Stimulated activated CD8-positive, alpha-beta memory T cell treated with anti-CD3 and anti-CD28 coated beads, Interleukin-7, amount 100 ng/mL, for 4 hours (primary cell): ENCODE measurements around the gene ZNF578.
A peak's percentile ranks its signal among the peaks of the same experiment; 100 is the strongest.
"Not testable (repeated sequence)": the region's sequence is repeated elsewhere in the genome, so short reads cannot be mapped to it uniquely, and the experiment has no call there.

Source experiments
- DNase-seq, 2 donors: peaks; one replicate each; pipeline ENCODE4 v3.0.0-alpha.2; 2020; ENCODE audit warnings: low read depth in 2 of 2

ZNF578 gene

DNA sequence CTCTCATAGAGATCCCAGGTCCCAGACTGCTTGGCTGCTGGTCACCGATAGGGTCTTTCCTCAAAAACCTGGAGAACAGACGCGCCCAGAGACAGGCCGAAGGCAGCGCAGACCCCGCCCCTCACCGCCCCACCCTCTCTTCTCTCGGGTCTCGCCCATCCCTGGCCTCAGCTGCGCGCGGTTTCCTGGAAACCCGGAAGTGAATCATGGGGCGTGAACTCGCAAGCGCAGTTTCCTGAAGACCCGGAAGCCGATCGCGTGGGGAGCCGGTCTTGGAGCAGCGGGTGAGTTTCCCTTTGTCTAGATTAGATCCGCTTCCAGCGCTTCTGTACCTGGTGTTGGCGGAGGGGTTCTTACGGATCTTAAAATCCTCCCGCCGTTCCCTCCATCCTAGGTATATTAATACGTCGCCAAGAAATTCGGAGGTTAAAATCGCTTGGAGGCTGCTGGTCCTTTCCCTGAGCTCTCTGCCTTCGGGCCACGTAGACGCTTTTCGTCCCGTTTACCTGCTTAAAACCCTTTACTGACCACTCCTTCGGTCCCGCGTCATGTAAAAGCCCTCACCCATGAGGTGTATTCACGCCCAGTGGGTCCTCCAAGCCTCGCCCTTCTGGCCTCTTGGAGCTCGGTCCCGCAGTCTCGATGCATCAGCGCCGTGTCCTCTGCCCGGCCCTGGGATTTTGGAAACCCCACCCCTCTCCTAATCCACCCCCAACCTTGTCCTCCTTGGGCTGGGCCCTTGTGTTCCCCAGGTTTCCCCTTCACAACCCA lies at the start of gene ZNF578:
ZNF578 (plus strand) TSS at position 230 of the 771 bp plus-strand sequence. CDS start 48,293 bp downstream, outside the sequence.
- DNase-seq = peak; percentile 62 to 68

DNA sequence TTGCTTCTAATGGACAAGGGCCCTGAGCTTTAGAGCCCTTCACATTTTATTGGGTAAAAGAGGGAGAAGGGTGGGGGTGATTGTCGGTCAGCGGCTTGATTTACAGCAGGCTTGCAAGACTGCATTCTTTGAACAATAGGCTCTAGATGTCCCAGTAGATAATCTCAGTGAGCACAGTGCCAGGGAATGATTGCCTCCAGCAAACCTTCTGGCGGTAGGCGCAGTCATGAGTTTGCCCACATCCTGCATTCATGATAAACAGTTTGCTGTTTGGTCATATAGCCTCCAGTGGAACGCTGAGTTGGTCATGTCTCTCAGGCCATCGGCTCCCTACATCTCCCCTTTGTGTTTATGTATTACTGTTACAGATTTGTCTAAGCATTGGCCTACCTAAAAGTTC lies 43.1 kb upstream of the ZNF578 start:
- DNase-seq = no peak

DNA sequence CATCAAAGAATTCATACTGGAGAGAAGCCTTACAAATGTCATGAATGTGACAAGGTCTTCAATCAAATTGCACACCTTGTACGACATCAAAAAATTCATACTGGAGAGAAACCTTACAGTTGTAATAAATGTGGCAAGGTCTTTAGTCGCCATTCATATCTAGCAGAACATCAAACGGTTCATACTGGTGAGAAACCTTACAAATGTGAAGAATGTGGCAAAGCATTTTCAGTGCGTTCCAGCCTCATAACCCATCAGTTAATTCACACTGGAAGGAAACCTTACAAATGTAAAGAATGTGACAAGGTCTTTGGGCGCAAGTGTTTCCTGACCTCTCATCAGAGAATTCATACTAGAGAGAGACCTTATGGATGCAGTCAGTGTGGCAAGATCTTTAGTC lies 37.6 kb upstream of the ZNF578 start:
- no peak for DNase-seq

DNA sequence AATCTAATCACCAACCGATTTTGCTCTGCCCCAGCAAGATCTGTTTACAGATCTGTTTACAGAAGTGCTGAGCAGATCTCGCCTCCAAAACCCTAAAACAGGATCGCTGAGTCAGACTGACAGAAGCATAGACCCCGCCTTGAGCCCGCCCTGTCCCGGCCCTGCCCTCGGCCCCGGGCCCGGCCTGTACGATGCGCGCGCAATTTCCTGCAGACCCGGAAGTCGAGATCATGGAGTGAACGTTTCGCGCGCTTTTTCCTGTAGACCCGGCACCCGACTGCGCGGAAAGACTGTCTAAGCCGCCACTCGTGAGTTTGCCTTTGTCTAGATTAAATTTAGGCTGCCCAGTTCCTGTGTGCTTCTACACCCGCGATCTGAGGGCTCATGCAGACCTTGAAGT lies 24.4 kb upstream of the ZNF578 start, which contains the start of gene ZNF534:
ZNF534 (plus strand) TSS at position 212 of the 400 bp plus-strand sequence. CDS start 2,327 bp downstream, outside the sequence.
- no peak for DNase-seq

DNA sequence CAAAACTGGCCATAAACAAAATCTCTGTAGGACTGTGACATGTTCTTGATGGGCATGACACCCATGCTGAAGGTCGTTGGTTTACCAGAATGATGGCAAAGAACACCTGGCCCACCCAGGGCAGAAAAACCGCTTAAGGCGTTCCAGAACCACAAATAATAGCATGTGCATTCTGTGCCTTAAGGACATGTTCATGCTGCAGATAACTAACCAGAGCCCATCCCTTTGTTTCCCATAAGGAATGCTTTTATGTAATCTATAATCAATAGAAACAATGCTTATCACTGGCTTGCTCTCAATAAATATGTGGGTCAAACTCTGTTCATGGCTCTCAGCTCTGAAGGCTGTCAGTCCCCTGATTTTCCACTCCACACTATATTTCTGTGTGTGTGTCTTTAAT lies 11.2 kb upstream of the ZNF578 start:
- no peak for DNase-seq

DNA sequence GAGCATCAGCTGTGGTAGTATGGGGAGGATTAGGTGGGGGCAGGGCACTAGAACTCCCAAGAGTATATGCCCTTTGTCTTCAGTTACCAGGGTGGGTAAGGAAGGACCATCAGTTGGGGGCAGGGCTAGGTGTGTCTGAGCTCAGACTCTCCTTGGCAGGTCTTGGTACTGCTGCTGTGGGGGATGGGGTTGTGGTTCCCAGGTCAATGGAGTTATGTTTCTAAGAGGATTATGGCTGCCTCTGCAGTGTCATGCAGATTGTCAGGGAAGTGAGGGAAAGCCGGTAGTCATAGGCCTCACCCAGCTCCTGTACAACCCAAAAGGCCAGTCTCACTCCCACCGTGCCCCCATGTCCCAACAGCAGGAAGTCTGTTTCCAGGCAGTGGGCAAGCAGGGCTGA lies 8.8 kb upstream of the ZNF578 start:
- no peak for DNase-seq

DNA sequence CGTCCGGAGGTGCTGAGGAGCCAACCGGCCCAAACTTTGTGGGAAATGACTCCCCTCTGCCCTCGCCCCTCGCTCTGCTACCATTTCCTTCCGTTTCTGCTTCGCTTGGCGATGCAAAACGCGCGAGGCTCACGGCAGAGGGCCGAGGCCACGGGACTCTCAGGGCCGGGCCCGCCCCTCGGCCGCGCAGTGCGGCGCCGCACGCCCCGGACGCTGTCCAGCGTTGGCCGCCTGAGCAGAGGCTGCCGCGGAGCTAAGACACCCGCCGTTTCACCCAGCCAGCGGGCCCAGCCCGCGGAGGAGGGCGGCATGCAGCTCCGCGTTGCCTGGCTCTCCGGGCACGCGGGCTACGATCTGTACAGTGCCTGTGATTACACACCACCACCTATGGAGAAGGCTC lies 2.1 kb upstream of the ZNF578 start:
- DNase-seq = no peak

DNA sequence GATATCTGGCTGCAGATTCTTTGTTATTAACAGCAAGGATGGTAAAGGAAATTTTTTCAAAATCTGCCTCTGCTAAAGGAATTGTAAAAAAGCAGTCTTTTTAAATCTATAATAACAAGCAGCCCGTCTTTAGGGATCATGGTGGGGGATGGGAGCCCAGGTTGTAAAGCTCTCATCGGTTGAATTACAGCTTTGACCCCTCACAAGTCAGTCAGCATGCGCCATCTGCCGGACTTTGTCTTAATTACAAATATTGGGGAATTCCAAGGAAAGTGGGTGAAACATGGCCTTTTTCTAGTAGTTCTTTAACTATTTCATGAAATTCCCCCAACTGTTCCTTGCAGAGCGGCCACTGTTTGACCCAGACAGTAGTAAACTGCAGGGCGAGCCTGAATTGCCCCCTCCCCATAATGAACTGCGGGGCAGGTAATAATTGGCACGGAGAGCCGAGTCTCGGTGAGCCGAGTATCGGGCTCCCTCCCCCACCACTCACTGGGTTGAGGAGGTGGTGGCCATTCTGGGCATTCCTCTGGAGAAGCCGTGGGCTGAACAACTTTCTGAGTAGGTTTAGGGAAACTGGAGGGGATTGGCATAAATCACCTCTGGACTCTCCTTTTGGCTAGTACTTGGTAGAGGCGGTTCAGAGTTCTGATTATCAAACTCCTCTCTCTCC lies 11.6 kb downstream of the ZNF578 start:
- DNase-seq = no peak

DNA sequence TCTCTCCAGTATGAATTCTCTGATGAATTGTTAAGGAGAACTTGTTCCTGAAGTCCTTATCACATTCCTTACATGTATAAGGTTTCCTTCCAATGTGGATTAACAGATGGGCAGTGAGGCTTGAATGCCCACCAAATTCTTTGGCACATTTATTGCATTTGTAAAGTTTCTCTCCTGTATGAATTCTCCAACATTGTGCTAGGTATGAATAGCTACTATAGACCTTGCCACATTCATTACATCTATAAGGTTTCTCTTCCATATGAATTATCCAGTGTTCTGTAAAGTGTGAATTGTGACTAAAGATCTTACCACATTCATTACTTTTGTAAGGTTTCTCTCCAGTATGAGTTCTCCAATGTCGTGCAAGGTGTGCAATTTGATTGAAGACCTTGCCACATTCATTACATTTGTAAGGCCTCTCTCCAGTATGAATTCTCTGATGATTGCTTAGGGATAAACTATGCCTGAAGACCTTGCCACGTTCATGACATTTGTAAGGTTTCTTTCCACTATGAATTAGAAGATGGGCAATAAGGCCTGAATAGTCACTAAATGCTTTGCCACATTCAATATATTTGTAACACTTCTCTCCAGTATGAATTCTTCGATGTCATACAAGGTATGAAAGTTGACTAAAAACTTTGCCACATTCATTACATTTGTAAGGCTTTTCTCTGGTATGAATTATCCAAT lies 20.4 kb downstream of the ZNF578 start:
- DNase-seq = no peak

DNA sequence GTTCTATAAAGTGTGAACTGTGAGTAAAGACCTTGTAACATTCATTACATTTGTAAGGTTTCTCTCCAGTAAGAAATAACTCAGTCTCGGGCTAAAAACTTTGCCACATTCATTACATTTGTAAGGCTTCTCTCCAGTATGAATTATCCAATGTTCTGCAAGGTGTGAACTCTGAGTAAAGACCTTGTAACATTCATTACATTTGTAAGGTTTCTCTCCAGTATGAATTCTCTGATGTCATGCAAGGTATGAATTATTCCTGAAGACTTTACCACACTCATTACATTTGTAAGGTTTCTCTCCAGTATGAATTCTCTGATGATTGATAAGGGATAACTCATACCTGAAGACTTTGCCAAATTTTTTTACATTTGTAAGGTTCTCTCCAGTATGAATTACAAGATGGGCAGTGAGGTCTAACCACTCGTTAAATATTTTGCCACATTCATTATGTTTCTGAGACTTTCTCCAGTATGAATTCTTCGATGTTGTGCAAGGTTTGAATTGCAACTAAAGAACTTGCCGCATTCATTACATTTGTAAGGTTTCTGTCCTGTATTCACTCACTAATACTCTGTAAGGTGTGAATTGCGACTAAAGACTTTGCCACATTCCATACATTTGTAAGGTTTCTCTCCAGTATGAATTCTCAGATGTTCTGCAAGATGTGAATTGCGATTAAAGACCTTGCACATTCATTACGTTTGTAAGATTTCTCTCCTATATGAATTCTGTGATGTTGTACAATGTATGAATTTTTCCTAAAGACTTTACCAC lies 21.2 kb downstream of the ZNF578 start:
- DNase-seq = no peak

DNA sequence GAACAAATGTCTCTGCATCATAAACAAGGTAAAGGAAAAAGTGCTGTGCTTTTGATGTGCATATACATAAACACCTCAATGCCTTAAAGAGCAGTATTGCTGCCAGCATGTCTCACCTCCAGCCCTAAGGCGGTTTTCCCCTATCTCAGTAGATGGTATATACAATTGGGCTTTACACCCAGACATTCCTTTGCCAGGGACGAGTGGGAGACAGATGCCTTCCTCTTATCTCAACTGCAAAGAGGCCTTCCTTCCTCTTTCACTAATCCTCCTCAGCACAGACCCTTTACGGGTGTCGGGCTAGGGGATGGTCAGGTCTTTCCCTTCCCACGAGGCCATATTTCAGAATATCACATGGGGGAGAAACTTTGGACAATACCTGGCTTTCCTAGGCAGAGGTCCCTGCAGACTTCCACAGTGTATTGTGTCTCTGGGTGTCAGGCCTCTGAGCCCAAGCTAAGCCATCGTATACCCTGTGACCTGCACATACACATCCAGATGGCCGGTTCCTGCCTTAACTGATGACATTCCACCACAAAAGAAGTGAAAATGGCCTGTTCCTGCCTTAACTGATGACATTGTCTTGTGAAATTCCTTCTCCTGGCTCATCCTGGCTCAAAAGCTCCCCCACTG lies 30.9 kb downstream of the ZNF578 start:
- DNase-seq = not testable (repeated sequence)

DNA sequence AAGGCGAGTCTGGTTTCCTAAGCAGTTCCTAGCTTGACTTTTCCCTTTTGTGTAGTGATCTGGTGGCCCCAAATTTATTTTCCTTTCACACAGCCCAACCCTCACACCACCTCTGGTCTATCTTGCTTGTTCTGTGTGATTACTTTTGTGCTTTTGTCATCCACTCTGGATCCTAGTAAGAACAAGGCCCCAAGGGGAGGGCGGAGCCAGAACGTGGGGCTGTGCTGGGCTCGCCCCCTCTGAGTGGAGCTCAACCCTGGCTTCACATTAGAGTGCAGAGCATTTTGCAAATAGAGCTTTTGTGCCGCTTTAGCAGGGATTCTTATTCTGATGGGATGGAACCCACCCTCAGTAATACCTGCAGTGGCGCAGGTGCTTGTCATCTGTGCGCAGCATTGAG lies 31.7 kb downstream of the ZNF578 start:
- DNase-seq = not testable (repeated sequence)

DNA sequence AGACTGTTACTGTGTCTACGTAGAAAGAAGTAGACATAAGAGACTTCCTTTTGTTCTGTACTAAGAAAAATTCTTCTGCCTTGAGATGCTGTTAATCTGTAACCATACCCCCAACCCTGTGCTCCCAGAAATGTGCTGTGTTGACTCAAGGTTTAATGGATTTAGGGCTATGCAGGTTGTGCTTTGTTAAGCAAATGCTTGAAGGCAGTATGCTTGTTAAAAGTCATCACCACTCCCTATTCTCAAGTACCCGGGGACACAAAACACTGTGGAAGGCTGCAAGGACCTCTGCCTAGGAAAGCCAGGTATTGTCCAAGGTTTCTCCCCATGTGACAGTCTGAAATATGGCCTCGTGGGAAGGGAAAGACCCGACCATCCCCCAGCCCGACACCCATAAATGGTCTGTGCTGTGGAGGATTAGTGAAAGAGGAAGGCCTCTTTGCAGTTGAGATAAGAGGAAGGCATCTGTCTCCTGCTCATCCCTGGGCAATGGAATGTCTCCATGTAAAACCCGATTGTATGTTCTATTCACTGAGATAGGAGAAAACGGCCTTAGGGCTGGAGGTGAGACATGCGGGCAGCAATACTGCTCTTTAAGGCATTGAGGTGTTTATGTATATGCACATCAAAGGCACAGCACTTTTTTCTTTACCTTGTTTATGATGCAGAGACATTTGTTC lies 32.3 kb downstream of the ZNF578 start:
- not testable (repeated sequence) for DNase-seq

DNA sequence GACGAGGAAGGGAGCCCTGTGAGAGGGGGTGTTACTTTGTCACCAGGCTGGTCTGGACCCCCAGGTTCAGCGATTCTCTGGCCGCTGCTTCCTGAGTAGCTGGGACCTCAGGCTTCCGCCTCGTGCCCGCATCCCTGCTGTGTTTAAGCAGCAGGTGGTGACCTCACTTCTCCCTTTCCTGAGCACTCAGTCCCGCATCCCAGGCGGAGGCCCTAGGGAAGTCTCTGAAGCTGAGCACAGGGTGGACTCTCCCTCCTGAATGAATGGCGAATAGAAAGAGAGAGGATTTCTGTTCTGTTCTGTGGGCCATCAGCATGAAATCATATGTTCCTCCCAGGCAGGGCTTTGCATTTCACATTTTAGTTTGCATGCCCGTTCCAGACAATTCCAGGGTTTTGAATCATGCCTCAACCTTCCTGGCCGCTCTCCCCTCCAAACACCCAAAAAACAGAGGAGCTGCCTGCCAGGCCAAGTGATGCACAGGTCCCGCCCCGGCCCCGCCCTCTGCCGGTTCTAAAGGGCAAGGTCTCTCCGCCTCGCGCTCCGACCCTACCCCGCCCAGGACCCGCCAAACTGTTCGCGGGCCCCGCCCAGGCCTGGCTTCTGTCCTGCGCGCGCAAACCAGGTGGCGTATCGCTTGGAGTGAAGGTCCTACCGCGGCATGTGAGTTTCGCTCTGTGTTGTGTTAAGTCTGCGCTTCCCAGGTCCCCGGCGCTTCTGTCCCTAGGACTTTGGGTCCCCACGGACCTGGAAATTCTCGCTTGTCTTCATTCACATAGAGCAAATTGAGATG lies 39.0 kb downstream of the ZNF578 start:
- DNase-seq = no peak

DNA sequence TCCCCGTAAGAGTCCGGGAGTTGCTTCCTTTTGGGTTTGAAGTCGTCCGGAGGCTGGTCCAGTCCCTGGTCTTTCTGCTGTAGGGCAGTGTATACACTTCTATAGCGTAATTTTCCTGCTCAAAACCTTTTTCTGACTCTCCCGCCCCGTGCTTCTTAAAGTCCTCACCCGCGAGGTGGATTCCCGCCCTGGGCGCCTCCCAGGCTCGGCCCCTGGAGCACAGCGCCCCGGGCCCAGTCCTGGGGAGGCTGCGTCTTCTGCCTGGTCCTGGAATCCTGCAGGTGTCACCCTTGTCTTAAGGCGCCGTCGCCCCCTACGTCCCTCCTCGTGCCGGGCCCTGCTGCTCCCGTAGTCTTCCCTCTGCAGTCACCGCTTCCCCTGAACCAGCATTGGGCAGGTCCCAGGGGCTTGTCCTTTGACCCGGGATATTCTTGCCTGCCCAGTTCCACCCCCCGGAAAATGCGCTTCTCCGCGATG lies 39.7 kb downstream of the ZNF578 start:
- DNase-seq = no peak

DNA sequence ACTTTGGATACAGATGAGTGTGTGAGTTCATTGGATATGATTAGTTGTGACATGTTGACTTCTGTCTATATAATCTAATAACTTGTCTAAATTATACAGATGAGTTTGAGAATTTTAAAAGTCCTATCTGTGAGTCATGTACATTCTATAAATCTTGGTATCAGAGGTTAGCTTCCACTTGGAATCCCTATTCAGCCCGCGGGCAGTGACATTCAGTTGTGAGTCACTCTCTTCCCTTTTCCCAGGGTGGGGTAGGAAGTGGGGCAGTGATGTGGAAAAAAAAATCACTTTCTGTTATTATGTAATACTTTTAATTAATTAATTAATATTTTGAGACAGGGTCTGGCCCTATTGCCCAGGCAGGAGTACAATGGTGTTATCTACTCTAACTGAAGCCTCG lies 41.2 kb downstream of the ZNF578 start:
- no peak for DNase-seq

DNA sequence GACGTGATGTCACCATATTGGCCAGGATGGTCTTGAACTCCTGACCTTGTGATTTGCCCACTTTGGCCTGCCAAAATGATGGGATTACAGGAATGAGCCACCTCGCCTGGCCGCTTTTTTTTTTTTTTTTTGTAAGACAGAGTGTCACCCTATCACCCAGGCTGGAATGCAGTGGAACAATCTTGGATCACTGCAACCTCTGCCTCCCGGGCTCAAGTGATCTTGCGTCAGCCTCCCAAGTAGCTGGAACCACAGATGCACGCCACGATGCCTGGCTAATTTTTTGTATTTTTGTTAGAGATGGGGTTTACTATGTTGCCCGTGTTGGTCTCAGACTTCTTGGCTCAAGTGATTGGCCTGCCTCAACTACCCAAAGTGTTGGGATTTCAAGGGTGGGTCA lies 45.2 kb downstream of the ZNF578 start:
- DNase-seq = no peak

DNA sequence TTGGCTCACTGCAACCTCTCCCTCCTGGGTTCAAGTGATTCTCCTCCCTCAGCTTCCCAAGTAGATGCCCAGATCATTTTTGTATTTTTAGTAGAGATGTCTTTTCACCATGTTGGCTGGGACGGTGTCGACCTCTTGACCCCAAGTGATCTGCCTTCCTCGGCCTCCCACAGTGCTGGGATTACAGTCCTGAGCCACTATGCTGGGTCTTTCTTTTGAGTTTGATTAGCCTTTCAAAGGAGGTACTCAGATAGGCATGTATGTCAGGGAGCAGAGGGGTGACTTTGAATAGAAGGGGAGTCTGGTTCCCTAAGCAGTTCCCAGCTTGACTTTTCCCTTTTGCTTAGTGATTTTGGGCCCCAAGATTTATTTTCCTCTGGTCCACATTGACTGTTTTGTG lies 47.1 kb downstream of the ZNF578 start:
- not testable (repeated sequence) for DNase-seq

DNA sequence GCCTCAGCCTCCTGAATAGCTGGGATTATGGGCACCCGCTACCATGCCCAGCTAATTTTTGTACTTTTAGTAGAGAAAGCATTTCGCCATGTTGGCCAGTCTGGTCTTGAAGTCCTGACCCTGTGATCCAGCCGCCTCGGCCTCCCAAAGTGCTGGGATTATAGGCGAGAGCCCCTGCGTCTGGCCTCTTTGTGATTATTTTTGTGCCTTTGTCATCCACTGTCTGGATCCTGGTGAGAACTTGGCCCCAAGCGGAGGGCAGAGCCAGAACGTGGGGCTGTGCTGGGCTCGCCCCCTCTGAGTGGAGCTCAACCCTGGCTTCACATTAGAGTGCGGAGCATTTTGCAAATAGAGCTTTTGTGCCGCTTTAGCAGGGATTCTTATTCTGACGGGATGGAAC lies 47.6 kb downstream of the ZNF578 start:
- DNase-seq = not testable (repeated sequence)

DNA sequence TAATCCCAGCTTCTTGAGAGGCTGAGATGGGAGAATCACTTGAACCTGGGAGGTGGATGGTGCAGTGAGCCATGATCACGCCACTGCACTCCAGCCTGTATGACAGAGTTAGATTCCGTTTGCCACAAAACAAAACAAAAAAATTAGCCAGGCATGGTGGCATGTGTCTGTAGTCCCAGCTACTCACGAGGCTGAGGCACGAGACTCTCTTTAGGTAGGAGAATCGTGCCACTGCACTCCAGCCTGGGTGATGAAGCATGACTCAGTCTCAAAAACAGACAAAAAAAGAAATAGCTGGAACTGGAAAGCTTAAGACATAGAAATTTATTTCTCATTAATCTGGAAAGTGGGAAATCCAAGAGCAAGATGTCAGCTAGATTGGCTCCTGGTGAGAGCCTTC lies 53.9 kb downstream of the ZNF578 start:
- DNase-seq = no peak
